SKM-1 (cell line): Measurements from ENCODE around the gene TMEM259.

Experiments used
- DNase-seq: peaks from one replicate; lab custom pipeline; 2025; ENCODE audit not compliant: unreplicated experiment; lab: John Stamatoyannopoulos, UW

The TMEM259 gene

GRCh38 chr19:1017906-1018305 lies 3.0 kb downstream of the TMEM259 start:
- no peak for DNase-seq

GRCh38 chr19:1017115-1017905 lies 3.6 kb downstream of the TMEM259 start:
- DNase-seq: no peak

GRCh38 chr19:1016647-1017114 lies 4.2 kb downstream of the TMEM259 start:
- DNase-seq: no peak

- DNase-seq: no peak
Measured at GRCh38 chr19:1015782-1016646, 4.9 kb downstream of the TMEM259 start.

- no peak for DNase-seq
Measured at GRCh38 chr19:1015061-1015781, 5.7 kb downstream of the TMEM259 start.

GRCh38 chr19:1014161-1015060 lies 6.5 kb downstream of the TMEM259 start:
- DNase-seq: no peak

GRCh38 chr19:1013218-1013617 lies 7.7 kb downstream of the TMEM259 start:
- no peak for DNase-seq

- no peak for DNase-seq
Measured at GRCh38 chr19:1012334-1012733, 8.6 kb downstream of the TMEM259 start.

GRCh38 chr19:1011831-1012333 lies 9.0 kb downstream of the TMEM259 start:
- no peak for DNase-seq

- DNase-seq: no peak
Measured at GRCh38 chr19:1010586-1011510, 10.1 kb downstream of the TMEM259 start.

- no peak for DNase-seq
Measured at GRCh38 chr19:1009981-1010538, 10.9 kb downstream of the TMEM259 start.

- DNase-seq: no peak
Measured at GRCh38 chr19:1009041-1009980, 11.6 kb downstream of the TMEM259 start.

- no peak for DNase-seq
Measured at GRCh38 chr19:1008268-1009040, 12.5 kb downstream of the TMEM259 start.

- no peak for DNase-seq
Measured at GRCh38 chr19:1007399-1008251, 13.3 kb downstream of the TMEM259 start.

GRCh38 chr19:1006711-1007398 lies 14.1 kb downstream of the TMEM259 start:
- no peak for DNase-seq
